K562 (cell line): ENCODE data around the gene SPON2.

ENCODE experiments used
- FOXK1 ChIP-seq: sonication (generic); formaldehyde crosslinking; IDR thresholded peaks from 2 replicates; pipeline ENCODE4 v1.8.0; 2022; ENCODE audit warnings: missing genetic modification reagents, mild to moderate bottlenecking, borderline replicate concordance
- HNRNPL ChIP-seq: fragments of 200-400 bp; formaldehyde crosslinking; IDR thresholded peaks from 2 replicates; pipeline ENCODE4 v1.6.1; 2017; ENCODE audit warnings: low read depth, mild to moderate bottlenecking, low read length
- NFRKB ChIP-seq: fragments of 450-650 bp; IDR thresholded peaks from 2 replicates; pipeline ENCODE4 v1.6.1; 2016; ENCODE audit warnings: low read depth
- PCBP1 ChIP-seq: fragments of 200-400 bp; formaldehyde crosslinking; IDR thresholded peaks from 2 replicates; pipeline ENCODE4 v1.6.1; 2018; ENCODE audit warnings: mild to moderate bottlenecking, low read depth, low read length; ENCODE audit not compliant: poor library complexity, severe bottlenecking
- TCF7 ChIP-seq: sonication (generic); IDR thresholded peaks from 2 replicates; pipeline ENCODE4 v1.6.1; 2016; ENCODE audit warnings: antibody characterized with exemption, borderline replicate concordance
- TF ChIP-seq, protein P1 (sequence below): fragments of 250-450 bp; sonication (Bioruptor Pico); IDR thresholded peaks from 2 replicates; pipeline ENCODE4 v1.5.0; 2020; ENCODE audit warnings: mild to moderate bottlenecking, borderline replicate concordance

GRCh38 chr4:1203026-1203616 lies 30.7 kb upstream of the SPON2 start:
- TF ChIP-seq, protein P1, sequence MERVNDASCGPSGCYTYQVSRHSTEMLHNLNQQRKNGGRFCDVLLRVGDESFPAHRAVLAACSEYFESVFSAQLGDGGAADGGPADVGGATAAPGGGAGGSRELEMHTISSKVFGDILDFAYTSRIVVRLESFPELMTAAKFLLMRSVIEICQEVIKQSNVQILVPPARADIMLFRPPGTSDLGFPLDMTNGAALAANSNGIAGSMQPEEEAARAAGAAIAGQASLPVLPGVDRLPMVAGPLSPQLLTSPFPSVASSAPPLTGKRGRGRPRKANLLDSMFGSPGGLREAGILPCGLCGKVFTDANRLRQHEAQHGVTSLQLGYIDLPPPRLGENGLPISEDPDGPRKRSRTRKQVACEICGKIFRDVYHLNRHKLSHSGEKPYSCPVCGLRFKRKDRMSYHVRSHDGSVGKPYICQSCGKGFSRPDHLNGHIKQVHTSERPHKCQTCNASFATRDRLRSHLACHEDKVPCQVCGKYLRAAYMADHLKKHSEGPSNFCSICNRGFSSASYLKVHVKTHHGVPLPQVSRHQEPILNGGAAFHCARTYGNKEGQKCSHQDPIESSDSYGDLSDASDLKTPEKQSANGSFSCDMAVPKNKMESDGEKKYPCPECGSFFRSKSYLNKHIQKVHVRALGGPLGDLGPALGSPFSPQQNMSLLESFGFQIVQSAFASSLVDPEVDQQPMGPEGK (CRISPR knock-in tag) = no peak
- no peak for TF ChIP-seq FOXK1 (CRISPR knock-in tag)
- TF ChIP-seq NFRKB = no peak
- no peak for TF ChIP-seq PCBP1
- TF ChIP-seq HNRNPL = no peak
- no peak for TF ChIP-seq TCF7
